ENCODE data around the gene PCMTD2. TPM values are rescaled to one million over a fixed set of nuclear protein-coding genes. Genes with fewer than 3 reads are reported as not detected.

The PCMTD2 gene
- total RNA-seq, result 44.7 and 49.9 TPM in 2 replicates

DNA sequence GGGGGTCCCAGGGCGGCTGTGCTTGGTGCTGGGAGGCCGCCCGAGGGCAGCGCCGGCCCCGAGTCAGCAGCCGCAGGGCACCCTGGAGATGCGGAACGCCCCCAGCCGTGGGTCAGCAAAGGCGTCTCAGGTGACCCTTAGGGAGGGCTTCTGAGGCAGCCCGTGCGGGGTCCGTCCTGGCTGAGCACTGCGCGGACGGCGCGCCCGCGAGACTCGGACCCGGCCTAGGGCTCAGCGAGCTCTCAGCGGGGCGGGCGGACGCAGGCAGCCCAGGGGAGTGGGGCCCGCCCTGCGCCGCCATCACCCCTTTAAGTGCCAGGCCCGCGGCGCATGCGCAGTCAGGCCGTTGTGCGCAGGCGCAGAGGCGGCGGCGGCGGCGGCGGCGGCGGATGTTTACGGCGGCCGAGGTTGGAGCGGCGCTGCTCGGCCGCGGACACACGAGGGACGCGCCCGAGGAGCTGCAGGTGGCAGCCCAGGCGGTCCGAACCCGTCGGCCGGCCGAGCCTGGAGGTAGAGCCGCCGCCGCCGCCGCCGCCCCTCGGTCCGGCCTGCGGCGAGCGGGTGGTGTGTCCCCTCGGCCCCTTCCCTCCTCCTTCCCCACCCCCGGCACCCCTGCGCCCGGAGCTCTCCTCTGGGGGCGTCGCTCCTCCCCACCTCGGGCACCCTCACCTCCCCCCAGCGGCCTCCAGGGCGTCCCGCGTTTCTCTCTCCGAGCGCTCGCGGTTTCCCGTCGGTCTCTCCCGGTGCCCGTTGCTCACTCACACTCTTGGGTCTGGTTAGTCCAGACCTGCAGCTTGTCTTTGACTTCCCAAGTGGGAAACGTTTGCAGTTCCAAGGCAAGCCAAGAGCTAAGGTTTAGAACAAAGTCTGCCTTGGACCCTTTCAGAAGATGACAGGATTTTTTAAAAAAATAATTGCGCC, at the start of gene PCMTD2:
Gene PCMTD2, plus strand, starts transcription at position 388 of the 921 bp plus-strand sequence. CDS start 4,218 bp downstream, outside the sequence.
- peak; percentile 29 for DNase-seq (ENCODE audit: low read depth, low spot score)

DNA sequence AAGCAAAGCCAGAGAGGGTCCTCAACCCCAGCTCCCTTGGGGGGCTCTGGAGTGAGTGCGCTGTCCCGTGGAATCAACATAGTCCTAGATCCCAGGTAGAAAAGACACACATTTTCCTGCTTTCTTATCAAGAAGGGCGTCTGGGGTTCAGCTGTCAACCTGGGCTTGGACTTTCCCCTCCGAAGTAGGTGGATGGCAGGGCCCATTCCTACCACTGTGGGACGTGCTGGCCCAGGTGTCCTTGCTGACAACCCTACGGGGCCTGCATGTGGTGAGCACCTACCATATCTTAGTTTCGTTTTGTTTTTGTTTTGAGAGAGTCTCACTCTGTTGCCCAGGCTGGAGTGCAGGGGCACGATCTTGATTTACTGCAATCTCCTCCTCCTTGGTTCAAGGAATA, 48.9 kb upstream of the PCMTD2 start:
- no peak for DNase-seq (ENCODE audit: low read depth, low spot score)

DNA sequence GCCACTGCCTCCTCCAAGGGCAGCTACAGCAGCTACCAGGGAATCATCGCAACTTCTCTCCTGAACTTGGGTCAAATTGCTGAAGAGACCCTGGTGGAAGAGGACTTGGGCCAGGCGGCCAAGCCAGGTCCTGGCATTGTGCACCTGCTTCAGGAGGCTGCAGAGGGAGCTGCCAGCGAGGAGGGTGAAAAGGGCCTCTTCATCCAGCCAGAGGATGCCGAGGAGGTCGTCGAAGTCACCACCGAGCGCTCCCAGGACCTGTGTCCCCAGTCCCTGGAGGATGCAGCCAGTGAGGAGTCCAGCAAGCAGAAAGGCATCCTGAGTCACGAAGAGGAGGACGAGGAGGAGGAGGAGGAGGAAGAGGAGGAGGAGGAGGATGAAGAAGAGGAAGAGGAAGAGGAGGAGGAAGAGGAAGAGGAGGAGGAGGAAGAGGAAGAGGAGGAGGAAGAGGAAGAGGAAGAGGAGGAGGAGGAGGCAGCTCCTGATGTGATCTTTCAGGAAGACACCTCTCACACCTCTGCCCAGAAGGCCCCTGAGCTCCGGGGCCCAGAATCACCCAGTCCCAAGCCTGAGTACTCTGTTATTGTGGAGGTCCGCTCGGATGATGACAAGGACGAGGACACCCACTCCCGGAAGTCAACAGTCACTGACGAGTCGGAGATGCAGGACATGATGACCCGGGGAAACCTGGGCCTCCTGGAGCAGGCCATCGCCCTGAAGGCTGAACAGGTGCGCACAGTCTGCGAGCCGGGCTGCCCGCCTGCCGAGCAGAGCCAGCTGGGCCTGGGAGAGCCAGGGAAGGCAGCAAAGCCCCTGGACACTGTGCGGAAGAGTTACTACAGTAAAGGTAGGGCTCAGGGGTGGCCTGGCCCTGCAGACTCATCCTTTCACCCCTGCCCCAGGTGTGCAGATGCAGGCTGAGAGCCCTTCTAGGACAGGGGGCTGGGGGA, 47.6 kb upstream of the PCMTD2 start:
- no peak for DNase-seq (ENCODE audit: low read depth, low spot score)

DNA sequence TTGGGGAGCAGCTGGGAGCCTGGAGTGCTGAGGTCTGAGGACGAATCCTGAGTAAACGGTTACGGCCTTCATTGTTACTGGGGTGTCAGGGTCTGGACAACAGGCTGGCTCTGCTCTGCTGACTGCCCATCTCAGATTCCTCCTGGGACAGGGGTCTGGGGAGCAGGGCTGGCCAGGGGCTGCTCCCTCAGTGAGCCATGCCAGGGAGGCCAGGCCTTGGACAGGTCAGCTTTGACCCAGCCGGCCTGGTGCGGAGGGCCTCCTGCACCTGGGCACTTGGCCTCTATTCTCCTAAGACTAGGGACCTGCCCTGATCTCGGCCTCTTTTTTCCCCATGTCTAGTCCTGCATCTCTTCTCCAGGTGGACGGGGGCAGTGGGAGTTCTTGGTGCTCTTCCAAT, 46.4 kb upstream of the PCMTD2 start:
- no peak for DNase-seq (ENCODE audit: low read depth, low spot score)

DNA sequence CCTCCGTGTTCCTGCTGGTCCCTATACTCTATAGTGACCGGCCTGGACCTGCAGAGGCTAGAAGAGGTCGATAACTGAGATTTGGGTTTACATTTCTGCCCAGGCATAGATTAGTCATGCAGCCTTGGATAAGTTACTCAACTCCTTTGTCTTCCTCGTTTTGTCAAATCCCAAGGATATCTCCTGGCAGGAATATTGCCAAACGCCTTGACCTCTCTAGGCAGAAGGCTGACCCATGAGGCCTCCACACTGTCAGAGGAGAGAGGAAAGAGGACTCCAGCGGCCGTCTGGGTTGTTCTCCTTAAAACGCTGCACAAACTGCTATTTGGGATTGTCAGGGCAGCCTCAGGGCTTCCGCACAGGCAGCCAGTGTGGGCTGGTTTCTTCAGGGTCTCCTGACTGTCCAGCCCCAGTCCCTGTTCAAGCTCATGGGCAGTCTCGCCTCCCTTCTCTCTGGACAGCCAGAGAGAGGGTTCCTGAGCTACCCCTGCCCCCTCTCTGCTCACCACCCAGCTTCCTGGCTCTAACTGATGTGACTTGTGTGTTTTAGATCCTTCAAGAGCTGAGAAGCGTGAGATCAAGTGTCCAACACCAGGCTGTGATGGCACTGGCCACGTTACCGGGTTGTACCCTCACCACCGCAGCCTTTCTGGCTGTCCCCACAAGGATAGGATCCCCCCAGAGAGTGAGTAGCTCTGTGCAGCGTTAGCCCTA, 44.7 kb upstream of the PCMTD2 start:
- DNase-seq (ENCODE audit: low read depth, low spot score), result no peak

DNA sequence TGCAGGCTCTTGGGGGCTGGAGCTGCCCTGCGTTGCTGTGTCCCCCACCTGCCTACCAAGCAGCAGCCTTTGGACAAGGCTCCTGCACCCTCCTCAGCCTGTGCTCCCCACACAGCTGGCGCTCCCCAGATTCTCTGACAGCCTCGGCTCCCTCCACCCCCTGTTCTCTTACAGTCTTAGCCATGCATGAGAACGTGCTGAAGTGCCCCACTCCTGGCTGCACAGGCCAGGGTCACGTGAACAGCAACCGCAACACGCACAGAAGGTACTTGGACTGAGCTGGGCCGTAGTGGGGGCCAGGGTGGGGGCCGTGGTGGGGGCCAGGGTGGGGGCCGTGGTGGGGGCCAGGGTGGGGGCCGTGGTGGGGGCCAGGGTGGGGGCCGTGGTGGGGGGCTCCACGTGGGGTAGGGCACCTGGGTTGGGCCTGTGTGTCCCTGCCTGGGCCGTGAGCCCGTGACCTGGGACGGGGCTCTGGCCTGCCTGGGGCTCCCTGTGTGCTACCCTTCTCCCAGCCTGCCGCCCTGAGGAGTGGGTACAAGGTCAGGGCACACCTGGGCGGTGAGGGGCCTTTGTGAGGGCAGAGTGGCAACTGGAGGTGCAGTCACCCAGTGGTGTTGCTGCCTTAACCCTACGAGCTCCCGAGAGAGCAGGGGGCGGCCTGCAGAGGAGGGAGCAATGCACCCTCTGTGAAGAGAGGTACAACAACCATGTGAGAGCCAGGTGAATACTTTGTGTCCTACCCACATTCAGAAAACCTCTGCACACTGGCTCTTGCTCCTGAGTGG, 43.5 kb upstream of the PCMTD2 start:
- DNase-seq (ENCODE audit: low read depth, low spot score), result no peak

DNA sequence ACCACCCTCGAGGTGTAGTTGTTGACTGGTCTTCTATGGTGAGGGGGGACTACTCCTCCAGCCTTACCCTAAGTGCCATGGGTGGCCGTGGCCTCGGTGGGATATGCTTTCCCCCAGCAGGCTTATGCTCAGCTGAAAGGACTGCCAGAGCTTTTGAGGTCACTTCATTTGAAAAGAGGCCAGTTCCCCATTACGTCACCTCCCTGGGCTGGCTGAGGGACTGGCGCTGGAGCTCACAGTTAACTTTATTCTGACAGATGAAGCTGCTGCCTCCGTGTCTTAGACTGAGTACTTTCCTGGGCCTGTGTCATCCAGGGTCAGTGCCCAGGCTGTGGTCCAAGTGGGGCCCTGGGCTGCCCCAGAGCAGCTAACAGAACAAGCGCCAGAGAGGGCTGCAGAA, 42.8 kb upstream of the PCMTD2 start:
- DNase-seq (ENCODE audit: low read depth, low spot score), result no peak

DNA sequence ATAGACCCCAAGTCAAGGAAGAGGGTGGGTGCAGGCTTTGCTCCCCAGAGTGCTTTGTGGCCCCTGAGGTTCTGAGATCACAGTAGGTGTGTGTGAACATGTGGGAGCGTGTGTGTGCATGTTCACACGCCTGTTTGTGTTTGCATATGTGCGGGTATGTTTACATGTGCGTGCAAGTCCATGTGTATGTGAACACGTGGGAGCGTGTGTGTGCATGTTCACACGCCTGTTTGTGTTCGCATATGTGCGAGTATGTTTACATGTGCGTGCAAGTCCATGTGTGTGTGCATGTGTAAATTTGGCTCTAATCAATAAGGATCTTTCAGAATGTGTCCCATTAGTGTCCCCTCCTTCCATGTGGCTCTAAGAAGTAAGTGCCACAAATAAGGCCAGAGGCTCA, 41.4 kb upstream of the PCMTD2 start:
- DNase-seq (ENCODE audit: low read depth, low spot score), result no peak

DNA sequence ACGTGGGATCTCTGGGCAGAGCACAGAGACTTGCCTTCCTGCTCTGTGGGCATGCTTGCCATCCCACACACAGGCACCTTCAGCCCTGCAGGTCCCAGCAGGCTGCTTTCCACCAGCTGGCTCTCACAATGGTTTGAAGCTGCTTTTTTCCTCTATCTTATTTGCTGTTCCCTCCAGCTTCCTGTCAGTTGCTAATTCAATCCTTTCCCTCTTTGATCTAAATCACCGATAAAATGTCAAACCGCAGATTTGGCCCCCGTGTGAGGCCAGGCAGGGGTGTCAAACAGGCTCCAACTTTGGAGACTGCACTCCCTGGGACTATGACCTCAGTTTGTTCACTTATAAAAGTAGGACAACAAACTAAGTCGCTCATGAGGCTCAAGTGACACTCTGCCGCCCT, 40.6 kb upstream of the PCMTD2 start:
- DNase-seq (ENCODE audit: low read depth, low spot score), result no peak

DNA sequence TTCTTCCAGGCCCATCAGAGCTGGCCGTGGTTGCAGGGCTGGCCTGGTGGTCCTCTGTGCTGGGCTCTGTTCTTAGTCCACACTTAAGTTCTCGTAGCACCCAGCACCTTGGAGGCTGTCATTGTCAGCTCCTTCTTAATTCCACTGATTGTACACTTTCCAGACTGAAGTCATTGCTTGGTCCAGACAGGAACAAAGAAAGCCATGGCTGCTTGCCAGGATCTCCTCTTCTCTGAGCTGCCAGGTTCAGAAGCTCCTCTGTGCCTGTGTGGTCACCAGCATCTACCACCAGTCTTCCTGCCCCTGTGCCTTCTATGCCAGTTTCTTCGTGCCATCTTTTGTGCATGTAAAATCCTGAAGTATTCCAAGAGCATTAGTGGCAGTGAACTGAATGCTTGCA, 39.5 kb upstream of the PCMTD2 start:
- DNase-seq (ENCODE audit: low read depth, low spot score), result no peak

DNA sequence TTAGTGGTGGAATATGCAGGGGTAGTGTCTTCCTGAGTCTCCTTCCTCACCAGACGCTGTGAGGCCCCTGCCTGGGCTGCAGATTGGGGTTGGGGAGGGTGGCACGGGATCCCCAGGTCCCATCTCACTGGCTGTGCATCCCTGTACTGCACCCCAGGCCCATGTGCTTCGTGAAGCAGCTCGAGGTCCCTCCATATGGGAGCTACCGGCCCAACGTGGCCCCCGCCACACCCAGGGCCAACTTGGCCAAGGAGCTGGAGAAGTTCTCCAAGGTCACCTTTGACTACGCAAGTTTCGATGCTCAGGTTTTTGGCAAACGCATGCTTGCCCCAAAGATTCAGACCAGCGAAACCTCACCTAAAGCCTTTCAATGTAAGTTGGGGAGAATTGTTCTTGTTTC, 38.6 kb upstream of the PCMTD2 start:
- no peak for DNase-seq (ENCODE audit: low read depth, low spot score)

DNA sequence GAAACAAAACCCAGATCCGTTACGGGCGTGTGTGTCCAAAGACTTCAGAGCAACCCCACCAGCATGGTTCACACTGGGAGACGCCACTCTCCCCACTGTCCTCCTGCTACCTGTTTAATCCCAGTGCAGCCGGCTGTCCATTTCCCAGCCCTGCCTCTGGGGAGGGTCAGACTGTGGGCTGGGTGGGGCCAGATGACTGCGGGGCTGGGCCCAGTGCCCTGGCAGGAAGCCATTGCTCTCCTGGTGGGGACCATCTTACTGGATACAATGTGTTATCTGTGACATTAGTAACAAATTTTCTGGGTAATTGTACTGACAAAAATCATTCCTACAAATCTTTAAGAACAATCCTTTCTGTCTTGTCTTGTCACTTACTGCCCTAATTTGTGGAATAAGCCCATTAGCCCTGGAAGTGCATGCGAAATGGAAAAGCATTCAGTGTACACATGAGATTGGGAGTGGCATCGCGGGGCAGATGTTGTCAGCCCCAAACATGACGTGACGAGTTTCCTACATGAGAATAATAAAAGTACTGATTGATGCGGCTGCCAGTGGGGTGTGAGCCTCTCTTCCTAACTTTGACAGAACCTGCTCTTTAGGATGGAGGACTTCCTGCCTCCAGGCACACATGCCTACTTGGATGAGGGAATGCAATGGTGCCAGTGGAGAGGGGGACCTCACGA, 37.9 kb upstream of the PCMTD2 start:
- no peak for DNase-seq (ENCODE audit: low read depth, low spot score)

DNA sequence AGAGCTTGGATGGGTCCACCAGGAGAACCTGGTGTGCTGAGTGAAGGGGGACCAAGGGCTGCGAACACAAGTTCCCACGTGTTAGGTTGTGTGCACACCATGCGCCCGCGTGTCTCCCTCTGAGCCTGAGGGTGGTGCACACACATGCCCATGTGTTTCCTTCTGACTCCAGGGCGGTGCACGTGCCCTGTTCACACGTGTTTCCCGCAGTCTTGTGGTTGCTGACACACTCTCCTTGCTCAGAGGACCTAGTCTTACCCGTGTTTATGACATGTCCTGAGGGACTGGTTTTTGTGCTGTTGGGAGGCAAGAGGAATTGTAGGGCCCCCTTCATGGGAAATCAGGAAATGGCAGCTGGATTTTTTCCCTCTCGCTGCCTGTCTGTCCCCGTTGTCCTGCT, 36.3 kb upstream of the PCMTD2 start:
- no peak for DNase-seq (ENCODE audit: low read depth, low spot score)

DNA sequence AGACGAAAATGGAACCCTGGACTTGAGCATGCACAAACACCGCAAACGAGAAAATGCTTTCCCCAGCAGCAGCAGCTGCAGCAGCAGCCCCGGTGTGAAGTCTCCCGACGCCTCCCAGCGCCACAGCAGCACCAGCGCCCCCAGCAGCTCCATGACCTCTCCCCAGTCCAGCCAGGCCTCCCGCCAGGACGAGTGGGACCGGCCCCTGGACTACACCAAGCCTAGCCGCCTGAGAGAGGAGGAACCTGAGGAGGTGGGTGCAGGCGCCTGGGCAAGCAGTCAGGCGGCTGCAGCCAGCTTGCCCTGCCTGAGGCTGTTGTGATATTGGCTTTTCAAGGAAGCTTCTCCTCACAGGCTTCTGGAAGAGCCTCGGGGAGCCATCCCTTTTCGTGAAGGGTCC, 35.8 kb upstream of the PCMTD2 start:
- DNase-seq (ENCODE audit: low read depth, low spot score), result no peak

DNA sequence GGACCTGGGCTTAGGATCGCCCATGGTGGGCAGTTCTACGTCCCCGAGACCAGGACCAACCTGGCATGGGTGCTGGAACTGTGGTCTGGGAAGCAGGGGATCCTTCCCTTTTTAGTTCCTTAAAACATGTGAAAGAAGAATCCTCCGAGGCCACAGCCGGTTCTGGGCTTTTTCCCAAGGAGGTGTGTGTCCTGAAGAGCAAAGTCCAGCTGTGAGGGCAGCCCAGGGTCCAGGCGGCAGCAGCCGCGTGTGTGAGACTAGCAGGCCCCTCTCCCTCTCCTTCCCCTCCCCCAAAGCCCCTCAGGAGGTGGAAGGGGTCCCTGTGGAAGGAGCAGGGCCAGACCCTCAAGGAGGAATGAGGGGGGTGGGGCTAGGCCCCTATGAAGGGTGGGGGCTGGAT, 35.1 kb upstream of the PCMTD2 start:
- no peak for DNase-seq (ENCODE audit: low read depth, low spot score)

DNA sequence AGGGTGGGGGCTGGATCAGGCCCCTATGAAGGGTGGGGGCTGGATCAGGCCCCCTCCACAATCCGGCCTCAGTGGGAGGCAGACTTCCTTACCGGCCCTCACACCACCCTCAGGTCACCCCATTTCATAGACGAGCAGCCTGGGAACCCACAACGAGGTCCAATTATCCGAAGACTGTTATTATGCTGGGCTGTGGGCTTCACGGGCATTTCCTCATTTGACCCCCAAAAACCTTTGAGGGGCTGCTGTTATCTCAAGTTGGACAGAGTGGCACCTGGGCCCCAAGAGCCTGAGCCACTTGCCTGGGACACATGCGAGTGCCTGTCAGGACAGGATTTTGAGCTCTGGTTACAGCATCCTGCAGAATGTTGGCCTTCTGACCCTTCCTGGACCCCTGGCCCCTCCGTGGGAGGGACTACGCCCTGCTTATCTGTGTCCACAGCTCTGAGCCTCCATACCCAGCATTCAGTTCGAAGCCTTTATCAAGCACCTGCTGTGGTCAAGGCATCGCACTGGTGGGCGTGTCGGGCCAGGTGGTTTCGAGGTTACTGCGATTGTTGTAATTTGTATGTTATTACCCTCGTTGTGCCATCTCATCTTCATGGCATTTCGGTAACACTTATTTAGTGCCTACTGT, 34.5 kb upstream of the PCMTD2 start:
- no peak for DNase-seq (ENCODE audit: low read depth, low spot score)

DNA sequence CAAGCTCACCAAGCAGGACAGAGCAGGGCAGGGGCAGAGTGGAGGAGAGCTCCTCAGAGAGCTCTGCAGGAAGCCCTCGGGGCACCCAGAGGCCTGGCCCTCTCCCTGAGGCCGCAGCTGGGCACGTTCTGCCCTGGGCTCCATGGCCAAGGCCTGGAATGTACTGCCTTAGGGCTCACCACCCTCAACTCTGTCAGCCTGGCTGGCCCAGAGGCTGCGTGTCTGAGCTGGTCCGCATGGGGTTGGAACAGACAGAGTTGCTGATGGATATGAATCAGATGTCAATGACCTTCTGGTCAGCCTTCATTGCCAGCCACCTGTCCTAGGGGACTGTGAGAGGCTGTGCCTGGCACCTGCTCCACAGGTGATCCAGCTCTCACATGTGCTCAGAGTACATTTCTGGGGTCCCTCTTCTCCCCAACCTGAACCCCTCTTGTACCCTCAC, 33.2 kb upstream of the PCMTD2 start:
- no peak for DNase-seq (ENCODE audit: low read depth, low spot score)

DNA sequence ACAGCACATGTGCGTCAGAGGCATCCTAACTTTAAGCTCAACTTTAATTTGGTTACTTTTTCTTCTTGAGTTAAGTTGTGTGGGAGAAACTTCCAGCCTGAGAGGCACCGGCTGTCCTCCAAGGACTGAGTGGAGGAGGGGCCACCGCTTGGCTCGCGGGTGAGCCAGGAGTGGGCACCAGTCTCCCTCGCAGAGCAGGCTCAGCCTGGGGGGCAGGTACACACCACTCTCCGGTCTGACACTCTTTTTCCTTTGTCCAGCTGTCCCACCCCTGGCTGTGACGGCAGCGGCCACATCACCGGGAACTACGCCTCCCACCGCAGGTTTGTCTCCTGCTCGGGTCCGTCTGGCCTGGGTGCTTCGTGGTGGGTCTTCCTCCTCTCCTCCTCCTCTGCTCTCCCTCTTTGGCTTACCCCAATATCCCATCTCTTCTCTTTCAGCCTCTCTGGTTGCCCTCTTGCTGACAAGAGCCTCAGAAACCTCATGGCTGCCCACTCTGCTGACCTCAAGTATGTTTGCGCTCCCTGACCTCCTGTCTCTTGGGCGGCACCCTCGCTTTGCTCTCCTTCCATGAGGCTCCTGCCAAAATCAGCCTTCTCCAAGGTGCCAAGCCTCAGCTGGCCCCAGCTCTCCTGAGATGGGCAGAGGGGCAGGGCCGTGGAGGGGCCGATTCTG, 32.6 kb upstream of the PCMTD2 start:
- no peak for DNase-seq (ENCODE audit: low read depth, low spot score)

DNA sequence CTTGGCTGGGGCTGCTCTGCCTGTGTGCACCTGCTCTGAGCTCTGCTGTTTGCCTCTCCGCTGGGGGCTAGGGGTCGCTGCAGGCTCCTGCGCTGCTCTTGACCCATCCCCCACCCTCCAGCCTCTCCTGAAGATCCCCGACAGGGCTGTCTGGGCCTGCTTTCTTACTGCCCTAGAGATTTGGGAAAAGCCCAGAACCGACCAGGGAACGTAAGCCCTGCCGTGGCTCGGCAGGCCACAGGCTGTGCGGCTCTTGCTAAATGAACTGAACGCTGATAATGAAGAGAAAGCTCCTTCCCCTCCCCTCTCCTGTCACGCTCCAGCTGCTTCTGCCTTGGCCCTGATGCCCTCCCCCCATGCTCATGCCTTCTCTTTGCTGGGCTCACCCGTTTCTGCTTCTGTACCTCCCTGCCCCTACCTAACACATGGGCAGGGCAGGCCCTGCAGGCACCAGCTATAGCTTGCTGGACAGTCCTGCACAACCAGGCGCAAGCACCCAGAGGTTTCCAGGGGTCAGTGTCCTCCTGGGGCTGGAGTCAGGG, 32.0 kb upstream of the PCMTD2 start:
- DNase-seq (ENCODE audit: low read depth, low spot score), result no peak

All from pulmonary artery endothelial cell (primary cell).